Activated B cell treated with CpG ODN at 0.5 μM for 24 hours (primary cell): ENCODE measurements around the gene SPATA2. TPM values are rescaled to one million over a fixed set of nuclear protein-coding genes. Genes with fewer than 3 reads are reported as not detected.

Experiments used
- ATAC-seq: fragments of 200-7000 bp; cut with Tn5 transposase; one replicate; pipeline ENCODE4 v1.10.0; 2021; ENCODE audit warnings: low read depth, mild to moderate bottlenecking, moderate library complexity
- CTCF ChIA-PET: fragments of 350-600 bp; sonication (Branson Sonifier 250); formaldehyde crosslinking; loops from one replicate; lab custom pipeline; 2021; ENCODE audit warnings: antibody characterized with exemption; lab: Charles Lee
- POLR2A ChIA-PET: fragments of 350-600 bp; sonication (Branson Sonifier 250); formaldehyde crosslinking; loops from one replicate; lab custom pipeline; 2021; ENCODE audit warnings: antibody characterized with exemption; lab: Charles Lee
- DNase-seq: peaks from one replicate; pipeline ENCODE4 v3.0.0; 2022
- H3K27ac Mint-ChIP-seq: one replicate; pipeline ENCODE4 v1.8.0; 2020; ENCODE audit warnings: mixed read lengths
- H3K27me3 Mint-ChIP-seq: one replicate; pipeline ENCODE4 v1.8.0; 2021; ENCODE audit warnings: mixed read lengths
- H3K36me3 Mint-ChIP-seq: one replicate; pipeline ENCODE4 v1.8.0; 2021; ENCODE audit warnings: low read depth, mixed read lengths
- H3K4me1 Mint-ChIP-seq: one replicate; pipeline ENCODE4 v1.8.0; 2021; ENCODE audit warnings: mixed read lengths
- H3K4me3 Mint-ChIP-seq: one replicate; pipeline ENCODE4 v1.8.0; 2020; ENCODE audit warnings: mild to moderate bottlenecking, mixed read lengths
- H3K9me3 Mint-ChIP-seq: one replicate; pipeline ENCODE4 v1.8.0; 2020; ENCODE audit warnings: mixed read lengths
- CTCF ChIP-seq: fragments of 200-600 bp; IDR thresholded peaks from one replicate; pipeline ENCODE4 v1.8.0; 2022; ENCODE audit warnings: antibody characterized with exemption, mild to moderate bottlenecking
- intact Hi-C: fragments of 100-400 bp; cut with micrococcal nuclease; formaldehyde crosslinking; loops from one replicate; pipeline ENCODE4 v1.15.1; 2024
- total RNA-seq: library from RNA; stranded (reverse); gene quantifications from 2 replicates; pipeline ENCODE4 v1.2.3, GENCODE V29; 2022

The SPATA2 gene
- total RNA-seq, 1 donor from 2014 or later, result 9.4 TPM

- Mint-ChIP-seq H3K4me1 (peaks cover 22% of the 10 kb centered on the region), H3K4me3 (no peak overlapping the region), H3K9me3 (no peaks in the 10 kb centered on the region), H3K27me3 (no peaks in the 10 kb centered on the region), H3K36me3 (peaks cover 5% of the 10 kb centered on the region), H3K27ac (no peak overlapping the region)
- ATAC-seq (no peak), DNase-seq (no peak)
- TF ChIP-seq CTCF, result no peak
- intact Hi-C loops, result loop anchor here (5.0 kb wide), 1 partner anchor 207 kb away; the partner anchor contains the start of gene B4GALT5
- CTCF ChIA-PET, result no interaction called here
- POLR2A ChIA-PET, result no interaction called here
These were observed 3.7 kb upstream of the SPATA2 start for GRCh38 chr20:49919009-49919408.

DNA sequence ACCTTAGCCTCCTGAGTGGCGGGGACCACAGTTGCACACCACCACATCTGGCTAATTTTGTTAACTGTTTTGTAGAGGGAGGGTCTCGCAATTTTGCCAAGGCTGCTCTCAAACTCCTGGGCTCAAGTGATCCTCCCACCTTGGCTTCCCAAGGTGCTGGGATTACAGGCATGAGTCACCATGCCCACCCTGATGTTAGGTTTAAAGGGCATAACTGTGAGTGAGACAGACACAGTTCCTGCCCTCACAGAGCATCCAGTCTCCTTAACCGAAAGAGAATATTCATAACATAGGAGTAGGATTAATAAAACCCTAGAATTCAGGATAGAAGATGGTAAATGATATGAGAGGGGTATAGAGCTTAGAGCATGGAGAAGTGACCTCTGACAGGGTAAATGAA lies 3.1 kb upstream of the SPATA2 start:
- no peaks in the 10 kb centered on the region for H3K27me3 Mint-ChIP-seq
- H3K27ac Mint-ChIP-seq, result no peak overlapping the region
- ChIA-PET CTCF (no interaction called here), POLR2A (no interaction called here)
- ATAC-seq (no peak), DNase-seq (no peak)
- no peak overlapping the region for H3K4me3 Mint-ChIP-seq
- TF ChIP-seq CTCF, result no peak
- intact Hi-C loops, result loop anchor here (5.0 kb wide), 1 partner anchor 206 kb away; the partner anchor contains the start of gene B4GALT5
- peaks cover 27% of the 10 kb centered on the region for H3K4me1 Mint-ChIP-seq
- peaks cover 5% of the 10 kb centered on the region for H3K36me3 Mint-ChIP-seq
- H3K9me3 Mint-ChIP-seq, result no peaks in the 10 kb centered on the region

- DNase-seq (no peak), ATAC-seq (no peak)
- POLR2A ChIA-PET, result interaction anchor here (0.6 to 5.5 kb wide), 10 partner anchors 20 to 1919 kb away, joined by 3 to 45 read pairs (median 4); partner anchors contain the start of genes RNF114 and SLC9A8
- no peaks in the 10 kb centered on the region for H3K9me3 Mint-ChIP-seq
- TF ChIP-seq CTCF, result no peak
- peaks cover 33% of the 10 kb centered on the region for H3K4me1 Mint-ChIP-seq
- H3K36me3 Mint-ChIP-seq, result peaks cover 7% of the 10 kb centered on the region
- H3K27me3 Mint-ChIP-seq, result no peaks in the 10 kb centered on the region
- intact Hi-C loops, result loop anchor here (5.0 kb wide), 1 partner anchor 204 kb away; the partner anchor contains the start of gene B4GALT5
- CTCF ChIA-PET, result interaction anchor here (0.7 to 2.0 kb wide), 3 partner anchors 19 to 375 kb away, joined by 3 to 6 read pairs (median 3); partner anchors contain the start of gene RNF114
- peak overlapping the region; percentile 97 for H3K4me3 Mint-ChIP-seq
- H3K27ac Mint-ChIP-seq, result peak overlapping the region; percentile 99
These were observed 1.0 kb upstream of the SPATA2 start for GRCh38 chr20:49916146-49917002.

DNA sequence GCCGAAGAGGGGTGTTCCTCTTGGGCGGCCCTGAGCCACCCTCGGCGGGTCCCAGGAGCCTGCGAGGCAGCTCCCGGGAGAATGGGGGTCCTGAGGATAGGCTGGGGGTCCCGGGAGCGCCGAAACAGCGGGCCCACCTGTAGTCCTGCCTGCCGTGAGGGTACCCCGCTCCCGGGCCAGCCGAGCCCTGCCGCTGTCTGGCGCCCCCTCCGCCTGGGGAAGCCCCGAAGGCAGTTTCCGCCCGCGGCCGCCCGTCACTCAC lies 280 bp downstream of the SPATA2 start:
- Mint-ChIP-seq H3K27ac (peak overlapping the region; percentile 99), H3K27me3 (no peaks in the 10 kb centered on the region), H3K4me1 (peaks cover 34% of the 10 kb centered on the region), H3K9me3 (no peaks in the 10 kb centered on the region), H3K36me3 (peaks cover 15% of the 10 kb centered on the region), H3K4me3 (peak overlapping the region; percentile 97)
- ChIA-PET CTCF (interaction anchor here (1.3 to 3.2 kb wide), 2 partner anchors 156 to 374 kb away, joined by 3 to 9 read pairs; no protein-coding TSS in a partner anchor), POLR2A (interaction anchor here (0.9 to 5.5 kb wide), 6 partner anchors 15 to 1043 kb away, joined by 3 to 45 read pairs (median 3); partner anchors contain the start of genes DPM1, MOCS3, RNF114 and SLC9A8)
- no peak for TF ChIP-seq CTCF
- intact Hi-C loops, result loop anchor here (1.0 to 5.0 kb wide), 4 partner anchors 14 to 203 kb away; partner anchors contain the start of genes B4GALT5, RNF114 and SLC9A8
- ATAC-seq, result peak; percentile 49
- DNase-seq, result no peak
